HG03097 (cell line): ENCODE data around the gene NFATC4.
"Not testable (repeated sequence)": the region's sequence is repeated elsewhere in the genome, so short reads cannot be mapped to it uniquely, and the experiment has no call there.

Experiments
- ATAC-seq: cut with Tn5 transposase; IDR thresholded peaks from one replicate; pipeline ENCODE4 v1.9.1; 2021; ENCODE audit not compliant: unreplicated experiment, low FRiP score

The NFATC4 gene

GRCh38 chr14:24367514-24368211 is at the start of gene NFATC4:
TSS of gene NFATC4 (plus strand) at chr14:24368184. CDS start at chr14:24368341, 157 bp downstream.
- no peak for ATAC-seq

GRCh38 chr14:24321212-24321975 is 46.6 kb upstream of the NFATC4 start:
- no peak for ATAC-seq

- ATAC-seq = no peak
Measured at GRCh38 chr14:24322672-24323071, 45.3 kb upstream of the NFATC4 start.

- ATAC-seq = no peak
Measured at GRCh38 chr14:24323341-24323740, 44.6 kb upstream of the NFATC4 start.

- ATAC-seq = no peak
Measured at GRCh38 chr14:24324024-24324423, 44.0 kb upstream of the NFATC4 start.

- ATAC-seq = no peak
Measured at GRCh38 chr14:24325041-24325530, 42.9 kb upstream of the NFATC4 start.

GRCh38 chr14:24325963-24326362 is 42.0 kb upstream of the NFATC4 start:
- ATAC-seq = no peak

- ATAC-seq = no peak
Measured at GRCh38 chr14:24327303-24327702, 40.7 kb upstream of the NFATC4 start.

GRCh38 chr14:24327914-24328313 is 40.1 kb upstream of the NFATC4 start:
- ATAC-seq = not testable (repeated sequence)

GRCh38 chr14:24329073-24329663 is 38.8 kb upstream of the NFATC4 start:
- ATAC-seq = no peak

- no peak for ATAC-seq
Measured at GRCh38 chr14:24329736-24330135, 38.2 kb upstream of the NFATC4 start.

GRCh38 chr14:24330973-24331674 is 36.9 kb upstream of the NFATC4 start:
- no peak for ATAC-seq

- peak; percentile 3 for ATAC-seq
Measured at GRCh38 chr14:24331731-24332267, 36.2 kb upstream of the NFATC4 start.

GRCh38 chr14:24332268-24332993 is 35.6 kb upstream of the NFATC4 start:
- ATAC-seq = peak; percentile 70

GRCh38 chr14:24334431-24335291 is 33.3 kb upstream of the NFATC4 start, which contains the start of gene ADCY4:
TSS of gene ADCY4 (minus strand) at chr14:24335071. CDS start at chr14:24334652, 419 bp downstream.
- no peak for ATAC-seq

GRCh38 chr14:24335461-24336171 is 32.4 kb upstream of the NFATC4 start:
- no peak for ATAC-seq

GRCh38 chr14:24337144-24337823 is 30.7 kb upstream of the NFATC4 start:
- no peak for ATAC-seq

- ATAC-seq = no peak
Measured at GRCh38 chr14:24337824-24338175, 30.2 kb upstream of the NFATC4 start.
